ENCODE data around the gene HOXD11.

The HOXD11 gene

GRCh38 chr2:176106581-176107539, at the start of gene HOXD11:
Gene HOXD11, plus strand, starts transcription at chr2:176107280. Its CDS starts 76 bp downstream, at chr2:176107356.
- no peak for DNase-seq (ENCODE audit: low read depth in 2 of 3, low spot score in 2 of 3)

GRCh38 chr2:176063958-176064357, 43.1 kb upstream of the HOXD11 start:
- no peak for DNase-seq (ENCODE audit: low read depth in 2 of 3, low spot score in 2 of 3)

- no peak for DNase-seq (ENCODE audit: low read depth in 2 of 3, low spot score in 2 of 3)
These were observed 40.2 kb upstream of the HOXD11 start for GRCh38 chr2:176066645-176067588.

GRCh38 chr2:176067589-176068418, 39.3 kb upstream of the HOXD11 start:
- no peak for DNase-seq (ENCODE audit: low read depth in 2 of 3, low spot score in 2 of 3)

GRCh38 chr2:176068419-176068832, 38.7 kb upstream of the HOXD11 start:
- no peak for DNase-seq (ENCODE audit: low read depth in 2 of 3, low spot score in 2 of 3)

- DNase-seq (ENCODE audit: low read depth in 2 of 3, low spot score in 2 of 3) = no peak
These were observed 35.5 kb upstream of the HOXD11 start for GRCh38 chr2:176071330-176072291.

- DNase-seq (ENCODE audit: low read depth in 2 of 3, low spot score in 2 of 3) = no peak
These were observed 34.8 kb upstream of the HOXD11 start for GRCh38 chr2:176072292-176072669.

GRCh38 chr2:176072951-176073904, 33.9 kb upstream of the HOXD11 start:
- DNase-seq (ENCODE audit: low read depth in 2 of 3, low spot score in 2 of 3) = no peak

- DNase-seq (ENCODE audit: low read depth in 2 of 3, low spot score in 2 of 3) = no peak
These were observed 32.1 kb upstream of the HOXD11 start for GRCh38 chr2:176074919-176075425.

GRCh38 chr2:176075481-176075880, 31.6 kb upstream of the HOXD11 start:
- DNase-seq (ENCODE audit: low read depth in 2 of 3, low spot score in 2 of 3) = no peak

- no peak for DNase-seq (ENCODE audit: low read depth in 2 of 3, low spot score in 2 of 3)
These were observed 31.0 kb upstream of the HOXD11 start for GRCh38 chr2:176076063-176076462.

GRCh38 chr2:176076796-176077195, 30.3 kb upstream of the HOXD11 start:
- no peak for DNase-seq (ENCODE audit: low read depth in 2 of 3, low spot score in 2 of 3)

GRCh38 chr2:176078541-176079284, 28.4 kb upstream of the HOXD11 start:
- no peak for DNase-seq (ENCODE audit: low read depth in 2 of 3, low spot score in 2 of 3)

GRCh38 chr2:176079285-176079830, 27.7 kb upstream of the HOXD11 start:
- DNase-seq (ENCODE audit: low read depth in 2 of 3, low spot score in 2 of 3) = no peak

GRCh38 chr2:176079831-176080539, 27.1 kb upstream of the HOXD11 start:
- DNase-seq (ENCODE audit: low read depth in 2 of 3, low spot score in 2 of 3) = no peak

GRCh38 chr2:176080540-176081375, 26.3 kb upstream of the HOXD11 start:
- no peak for DNase-seq (ENCODE audit: low read depth in 2 of 3, low spot score in 2 of 3)

Measured in activated CD8-positive, alpha-beta memory T cell treated with anti-CD3 and anti-CD28 coated beads for 48 hours (primary cell).